GM08714 (cell line): ENCODE data around the gene IQSEC1.

Experiments
- H3K4me3 ChIP-seq: fragments of 200-500 bp; sonication (Bioruptor generic); 2 replicates; pipeline ENCODE4 v1.5.1; 2014; ENCODE audit warnings: mild to moderate bottlenecking, low read length, inconsistent platforms
- ZNF274 ChIP-seq: IDR thresholded peaks from 2 replicates; pipeline ENCODE4 v1.6.1; 2012; ENCODE audit warnings: mild to moderate bottlenecking, low read depth, low read length

IQSEC1 gene

DNA sequence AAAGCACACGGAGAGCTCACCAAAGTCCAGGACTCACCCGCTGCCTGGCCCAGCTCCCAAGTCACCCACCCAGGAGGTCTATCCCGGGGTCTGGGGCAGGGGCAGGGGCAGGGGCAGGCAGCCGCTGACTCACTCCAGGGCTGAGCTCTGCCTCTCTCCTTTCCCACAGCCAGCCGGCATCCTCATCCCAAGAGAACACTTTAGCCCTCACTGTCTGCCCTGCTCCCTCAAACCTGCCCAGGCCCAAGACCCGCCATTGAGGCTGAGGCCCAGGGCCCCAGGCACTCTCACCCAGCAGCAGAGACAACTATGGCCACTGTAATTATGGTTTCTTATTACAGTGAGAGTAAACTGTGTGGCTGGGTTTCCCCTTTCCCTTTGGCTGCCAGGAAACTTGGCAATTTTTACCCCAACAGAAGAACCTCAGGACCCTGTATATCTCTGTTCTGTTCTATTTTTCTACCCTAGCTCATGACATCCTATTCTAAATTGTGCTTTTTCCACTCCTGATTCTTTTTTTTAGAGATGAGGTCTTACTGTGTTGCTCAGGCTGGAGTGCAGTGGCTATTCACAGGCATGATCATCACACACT lies 53.0 kb downstream of the IQSEC1 start:
- no peak for TF ChIP-seq ZNF274
- H3K4me3 ChIP-seq: peak overlapping the region; percentile 65

DNA sequence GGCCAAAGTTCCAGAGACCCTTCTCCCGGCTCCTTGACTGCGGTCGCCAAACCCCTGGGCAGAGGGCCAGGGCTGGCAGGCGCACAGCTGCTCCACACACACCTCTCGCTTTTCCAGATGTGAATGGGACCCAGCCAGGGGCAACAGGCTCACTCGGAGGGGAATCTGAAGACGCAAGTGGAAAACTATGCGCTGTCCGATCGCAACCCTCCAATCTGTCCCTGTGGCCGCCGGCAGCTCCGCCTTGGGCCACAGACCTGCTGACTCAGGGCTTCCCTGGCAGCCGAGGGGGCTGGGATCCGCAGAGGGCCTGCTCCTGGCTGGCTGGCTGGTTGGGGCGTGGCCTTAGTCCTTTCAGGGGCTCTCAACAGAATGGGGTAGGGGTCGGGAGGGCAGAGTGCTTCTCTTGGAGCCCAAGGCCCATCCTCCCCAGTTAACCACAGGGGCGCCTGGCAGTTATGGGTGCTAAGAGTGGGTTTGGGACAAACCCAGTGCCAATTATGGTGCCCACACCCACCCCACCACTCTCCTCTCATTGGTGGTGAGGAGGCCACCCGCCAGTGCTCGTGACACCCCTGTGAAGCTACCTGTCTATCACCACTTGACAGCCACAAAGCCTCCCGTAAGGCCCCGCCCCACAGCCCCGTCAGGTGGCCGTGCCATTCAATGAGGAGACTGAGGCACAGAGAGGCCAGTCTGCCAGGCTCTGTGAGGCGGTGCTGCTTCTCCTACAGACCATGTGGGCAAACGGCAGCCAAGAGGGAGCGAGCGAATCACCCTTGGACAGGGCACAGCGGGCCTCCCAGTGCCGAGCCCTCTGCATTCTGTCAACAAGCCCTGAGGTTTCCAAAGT lies 53.8 kb downstream of the IQSEC1 start:
- no peak for TF ChIP-seq ZNF274
- peak overlapping the region; percentile 65; the same call in 1 of the 2 replicates for H3K4me3 ChIP-seq

DNA sequence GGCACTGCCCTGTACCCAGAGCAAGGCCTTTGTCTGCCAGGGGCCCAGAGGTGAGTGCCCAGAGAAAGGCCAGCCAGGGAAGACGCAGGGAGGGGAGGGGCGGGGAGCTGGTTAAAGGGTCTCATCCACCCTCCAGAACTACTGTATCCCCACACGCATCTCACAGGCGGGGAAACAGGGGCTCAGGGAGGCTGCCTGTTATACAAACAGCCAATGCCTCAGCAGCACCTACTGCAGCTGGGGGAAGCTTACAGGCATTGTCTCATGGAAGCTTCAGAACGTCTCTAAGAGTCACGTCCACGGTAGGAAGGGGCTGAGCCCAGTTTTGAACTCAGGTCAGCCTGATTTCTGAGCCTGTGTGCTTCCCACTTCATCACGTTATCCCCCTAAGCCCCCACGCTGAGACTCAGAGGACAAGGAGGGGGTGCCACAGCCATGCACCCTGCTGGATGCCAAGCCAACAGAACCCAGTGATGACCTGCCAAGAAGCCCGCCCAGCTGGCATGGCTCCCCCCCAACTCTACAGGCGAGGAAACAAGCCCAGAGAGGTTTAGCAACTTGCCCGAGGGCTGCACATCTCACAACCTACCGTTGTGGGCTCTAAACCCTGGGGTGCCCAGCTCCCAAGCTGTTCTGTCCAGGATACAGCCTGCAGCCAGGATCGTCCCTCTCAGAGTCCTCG lies 54.5 kb downstream of the IQSEC1 start:
- no peak for TF ChIP-seq ZNF274
- no peak overlapping the region; the same call in 1 of the 2 replicates for H3K4me3 ChIP-seq

DNA sequence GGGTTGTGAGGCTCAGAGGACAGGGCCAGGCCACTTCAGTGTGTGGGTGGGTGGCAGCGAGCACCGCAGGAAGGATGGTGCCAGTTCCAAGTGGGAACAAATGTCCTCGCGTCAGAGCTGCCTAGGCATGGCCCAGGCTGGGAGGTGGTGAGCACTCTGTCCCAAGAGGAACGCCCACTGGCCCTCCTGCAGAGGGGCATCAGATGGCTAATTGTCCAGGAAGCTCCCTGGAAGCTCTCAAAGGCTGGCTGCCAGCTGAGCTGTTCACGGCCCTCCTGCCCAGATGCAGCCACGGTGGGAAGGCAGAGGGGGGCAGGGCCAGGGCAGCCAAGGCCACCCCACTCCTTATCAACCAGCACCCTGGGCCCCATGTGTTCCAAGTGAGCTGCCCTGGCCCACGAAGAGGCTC lies 55.2 kb downstream of the IQSEC1 start:
- TF ChIP-seq ZNF274: no peak
- no peak overlapping the region for H3K4me3 ChIP-seq

DNA sequence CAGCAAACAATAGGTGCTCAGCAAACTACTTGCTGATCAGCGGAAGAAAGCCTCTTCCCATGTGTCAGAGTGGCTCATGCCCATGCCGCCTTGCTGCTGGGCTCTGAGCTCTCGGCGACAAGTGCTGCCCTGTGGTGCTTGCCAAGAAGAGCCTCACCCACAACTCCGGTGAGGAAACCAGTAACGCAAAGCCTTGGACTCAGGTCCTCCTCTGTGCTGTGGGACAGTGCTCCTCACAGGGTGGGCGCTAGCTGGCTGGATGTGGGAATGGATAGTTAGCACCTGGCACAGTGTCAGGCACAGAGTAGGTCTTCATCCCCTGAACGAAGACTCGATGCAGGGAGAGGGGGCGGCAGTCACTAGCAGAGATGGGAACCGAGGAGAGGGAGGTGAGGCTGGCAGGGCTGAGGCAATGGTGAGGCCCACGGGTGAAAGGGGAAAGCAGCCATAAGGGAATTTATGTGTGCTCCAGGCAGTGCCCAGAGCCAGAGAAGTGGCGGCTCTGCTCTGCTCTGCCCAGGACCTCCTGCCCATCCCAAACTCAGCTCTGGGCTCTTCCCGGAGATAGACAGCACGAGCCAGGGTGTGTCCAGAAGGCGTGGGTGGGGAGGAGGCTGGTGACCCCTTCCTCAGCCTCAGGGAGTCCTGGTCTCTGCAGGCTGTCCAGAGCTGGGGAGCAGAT lies 55.7 kb downstream of the IQSEC1 start:
- TF ChIP-seq ZNF274: no peak
- peak overlapping the region; percentile 12; the same call in 1 of the 2 replicates for H3K4me3 ChIP-seq

DNA sequence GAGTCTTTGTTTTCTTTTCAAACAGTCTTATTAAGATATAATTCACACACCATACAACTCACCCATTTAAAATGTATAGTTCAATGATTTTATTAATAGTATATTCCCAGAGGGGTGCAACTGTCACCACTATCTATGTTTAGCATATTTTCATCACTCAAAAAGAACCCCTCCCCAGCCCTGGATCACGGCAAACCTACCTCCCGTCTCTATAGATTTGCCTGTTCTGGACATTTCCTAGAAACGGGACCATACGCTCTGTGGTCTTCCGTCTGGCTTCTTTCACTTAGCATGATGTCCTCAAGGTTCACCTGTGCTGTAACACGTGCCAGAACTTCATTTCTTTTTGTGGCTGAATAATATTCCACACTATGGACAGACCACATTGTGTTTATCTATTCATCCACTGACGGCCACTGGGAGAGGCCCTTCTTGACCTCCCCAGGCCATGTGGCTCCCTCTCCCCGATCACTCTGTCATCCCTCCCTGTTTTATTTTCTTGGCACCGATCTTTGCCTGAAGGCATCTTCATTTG lies 56.4 kb downstream of the IQSEC1 start:
- no peak for TF ChIP-seq ZNF274
- H3K4me3 ChIP-seq: peak overlapping the region; percentile 12; the same call in 1 of the 2 replicates

DNA sequence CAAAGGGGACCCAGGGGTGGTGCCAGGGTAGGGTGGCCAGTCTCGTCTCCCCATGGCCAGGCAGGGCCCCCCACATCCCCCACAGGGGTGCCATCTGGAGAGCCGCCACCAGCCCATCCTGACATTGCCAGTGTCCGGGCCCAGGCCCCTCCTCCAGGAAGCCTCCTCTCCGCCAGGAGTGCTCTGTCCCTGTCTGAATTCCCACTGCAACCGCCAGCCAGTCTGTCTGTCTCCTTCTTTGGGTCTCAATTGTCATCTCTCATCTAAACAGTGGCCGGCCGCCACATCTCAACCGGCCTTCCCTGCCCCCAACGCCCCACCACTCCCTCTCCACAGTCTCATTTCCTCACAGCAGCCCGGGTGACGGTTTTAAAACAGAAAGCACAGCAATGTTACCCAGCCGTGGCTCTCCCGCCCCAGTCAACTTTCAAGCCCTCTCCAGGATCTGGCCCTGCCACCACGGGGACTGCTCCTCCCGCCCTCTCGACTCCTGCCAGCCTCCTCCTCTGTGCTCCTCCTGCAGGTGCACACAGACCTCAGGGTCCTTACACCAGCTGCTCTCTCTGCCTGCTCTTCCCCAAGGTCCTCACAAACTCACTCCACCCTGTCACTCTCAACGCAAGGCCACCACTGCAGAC lies 57.0 kb downstream of the IQSEC1 start:
- TF ChIP-seq ZNF274: no peak
- peak overlapping the region; percentile 54; the same call in 1 of the 2 replicates for H3K4me3 ChIP-seq

DNA sequence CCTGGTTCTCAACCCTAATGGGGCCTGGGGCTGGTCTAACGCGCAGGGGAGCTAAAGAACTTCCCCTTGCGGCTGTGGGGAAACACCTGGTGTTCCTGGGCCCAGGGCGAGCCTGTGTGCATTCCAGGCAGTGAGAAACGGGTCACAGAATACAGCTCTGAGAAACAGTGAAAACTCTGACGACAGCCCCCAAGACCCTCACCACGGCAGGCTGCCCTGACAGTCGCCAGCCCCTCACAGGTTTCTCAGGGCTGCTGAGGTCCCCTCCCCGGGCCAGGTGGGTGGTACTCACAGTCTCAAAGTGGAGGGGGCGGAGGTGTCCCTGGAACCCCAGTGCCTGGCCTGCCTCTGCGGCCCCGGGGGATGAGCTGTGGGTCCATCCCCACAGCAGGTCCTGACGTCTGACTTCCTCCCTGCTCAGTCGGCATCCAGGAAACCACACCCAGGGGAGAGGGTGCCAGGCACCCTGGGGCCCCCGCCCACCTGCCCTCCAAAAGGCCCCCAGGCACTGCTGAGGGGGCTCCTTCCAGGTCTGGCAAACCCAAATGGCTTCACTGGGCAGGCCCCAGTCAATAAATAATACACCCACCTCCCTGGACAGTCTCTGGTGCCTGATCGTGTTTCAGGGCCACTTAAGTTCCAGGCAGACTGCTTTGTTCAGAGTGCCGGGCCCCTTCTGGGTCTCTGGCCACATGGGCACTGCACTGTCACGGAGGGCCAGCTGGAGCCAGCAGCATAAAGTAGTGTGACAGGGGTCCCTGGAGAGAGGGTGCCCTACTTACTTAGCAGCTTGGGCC lies 57.7 kb downstream of the IQSEC1 start:
- peak overlapping the region; percentile 54; the same call in 1 of the 2 replicates for H3K4me3 ChIP-seq
- no peak for TF ChIP-seq ZNF274

DNA sequence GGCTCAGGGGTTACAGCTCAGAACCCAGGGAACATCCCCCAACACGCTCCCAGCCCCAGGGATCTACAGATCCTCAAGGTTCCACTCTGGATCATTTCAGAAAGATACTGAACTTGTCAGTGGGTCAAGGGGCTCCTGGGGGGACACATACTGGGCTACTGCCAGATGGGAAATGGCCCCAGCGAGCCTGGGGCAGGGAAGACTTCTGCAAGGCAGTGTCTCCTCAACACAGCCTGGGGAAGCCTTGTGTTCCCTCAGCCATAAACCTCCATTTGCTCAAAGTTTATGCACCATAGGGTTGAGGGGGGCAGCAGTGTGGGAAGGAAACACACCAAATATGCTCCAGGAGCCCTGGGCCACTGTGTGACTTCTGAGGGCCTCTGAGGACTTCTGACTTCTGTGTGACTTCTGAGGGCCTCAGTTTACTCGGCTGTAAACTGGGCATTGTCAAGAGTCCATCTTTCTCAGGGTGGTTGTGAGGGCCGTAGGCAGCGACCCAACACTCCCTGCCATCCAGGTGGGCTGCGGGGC lies 58.4 kb downstream of the IQSEC1 start:
- peak overlapping the region; percentile 54; the same call in 1 of the 2 replicates for H3K4me3 ChIP-seq
- TF ChIP-seq ZNF274: no peak

DNA sequence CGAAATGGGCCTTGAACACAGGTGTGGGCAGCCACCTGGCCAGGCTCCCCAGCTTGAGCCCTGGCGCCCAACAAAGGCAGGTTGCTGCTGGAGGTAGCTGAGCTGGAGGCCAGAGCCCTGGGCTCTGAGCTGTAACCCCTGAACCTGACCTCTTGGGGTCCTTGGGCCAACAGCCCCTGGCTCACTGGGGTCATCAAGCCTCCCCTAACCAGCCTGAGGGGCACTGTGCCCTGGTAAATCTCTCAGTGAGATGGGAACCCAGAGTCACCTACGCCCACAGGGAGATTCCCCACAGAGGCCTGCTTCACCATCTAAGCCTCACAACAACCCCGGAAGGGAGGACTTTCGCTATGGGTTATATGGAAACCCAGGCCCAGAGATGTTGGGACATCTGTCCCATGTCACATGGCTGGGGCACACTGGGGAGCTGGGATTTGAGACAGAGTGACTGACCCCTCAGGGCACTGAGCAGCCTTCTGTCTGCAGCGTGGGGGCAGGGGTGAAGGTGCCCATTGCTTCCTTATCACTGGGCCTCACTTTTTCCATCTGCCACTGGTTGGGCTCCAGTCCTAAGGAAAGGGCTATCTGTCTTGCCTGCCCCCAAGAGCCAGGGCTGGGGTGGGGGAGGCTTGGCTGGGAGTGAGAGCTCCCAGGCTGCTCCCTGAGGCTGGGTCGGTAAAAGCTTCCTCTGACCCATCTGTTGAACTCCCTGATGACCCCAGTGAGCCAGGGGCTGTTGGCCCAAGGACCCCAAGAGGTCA lies 59.1 kb downstream of the IQSEC1 start:
- H3K4me3 ChIP-seq: peak overlapping the region; percentile 54; the same call in 1 of the 2 replicates

DNA sequence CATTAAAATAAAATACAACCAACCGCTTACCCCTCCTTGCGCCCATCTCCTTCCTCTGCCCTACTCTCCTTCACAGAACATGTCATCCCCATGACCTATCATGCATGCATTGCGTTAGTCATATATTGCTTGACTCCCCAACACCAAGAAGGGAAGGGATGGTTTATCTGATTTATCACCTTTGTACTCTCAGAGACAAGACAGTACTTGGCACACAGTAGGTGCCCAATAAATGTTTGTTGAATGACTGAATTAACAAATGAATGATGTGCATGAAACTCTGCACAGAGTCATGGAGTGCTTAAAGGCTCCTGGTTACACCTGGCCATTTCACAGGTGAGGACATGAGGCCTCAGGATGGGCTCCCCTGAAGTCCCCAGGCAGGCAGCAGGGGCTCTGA lies 59.7 kb downstream of the IQSEC1 start:
- no peak for TF ChIP-seq ZNF274
- H3K4me3 ChIP-seq: peak overlapping the region; percentile 54; the same call in 1 of the 2 replicates

More for the DNA sequence above, 59.1 kb downstream of the IQSEC1 start:
- TF ChIP-seq ZNF274: no peak
